ENCODE data around the gene SLC10A2.

SLC10A2 gene

GRCh38 chr13:103055166-103055565 lies 11.1 kb downstream of the SLC10A2 start:
- no peak for DNase-seq (ENCODE audit: low read depth in 2 of 3, low spot score in 2 of 3)

- no peak for DNase-seq (ENCODE audit: low read depth in 2 of 3, low spot score in 2 of 3)
Measured at GRCh38 chr13:103046676-103047075, 19.5 kb downstream of the SLC10A2 start.

- DNase-seq (ENCODE audit: low read depth in 2 of 3, low spot score in 2 of 3): no peak
Measured at GRCh38 chr13:103044056-103044455, 22.2 kb downstream of the SLC10A2 start.

- no peak for DNase-seq (ENCODE audit: low read depth in 2 of 3, low spot score in 2 of 3)
Measured at GRCh38 chr13:103040006-103040405, 26.2 kb downstream of the SLC10A2 start.

GRCh38 chr13:103039183-103039582 lies 27.0 kb downstream of the SLC10A2 start:
- no peak for DNase-seq (ENCODE audit: low read depth in 2 of 3, low spot score in 2 of 3)

GRCh38 chr13:103036268-103036667 lies 29.9 kb downstream of the SLC10A2 start:
- DNase-seq (ENCODE audit: low read depth in 2 of 3, low spot score in 2 of 3): no peak

- no peak for DNase-seq (ENCODE audit: low read depth in 2 of 3, low spot score in 2 of 3)
Measured at GRCh38 chr13:103033999-103034398, 32.2 kb downstream of the SLC10A2 start.

- no peak for DNase-seq (ENCODE audit: low read depth in 2 of 3, low spot score in 2 of 3)
Measured at GRCh38 chr13:103031332-103031873, 34.8 kb downstream of the SLC10A2 start.

GRCh38 chr13:103030776-103031175 lies 35.4 kb downstream of the SLC10A2 start:
- DNase-seq (ENCODE audit: low read depth in 2 of 3, low spot score in 2 of 3): no peak

GRCh38 chr13:103029798-103030197 lies 36.4 kb downstream of the SLC10A2 start:
- no peak for DNase-seq (ENCODE audit: low read depth in 2 of 3, low spot score in 2 of 3)

- no peak for DNase-seq (ENCODE audit: low read depth in 2 of 3, low spot score in 2 of 3)
Measured at GRCh38 chr13:103022336-103022735, 43.9 kb downstream of the SLC10A2 start.

GRCh38 chr13:103018556-103018955 lies 47.7 kb downstream of the SLC10A2 start:
- no peak for DNase-seq (ENCODE audit: low read depth in 2 of 3, low spot score in 2 of 3)

GRCh38 chr13:103012646-103013045 lies 53.6 kb downstream of the SLC10A2 start:
- DNase-seq (ENCODE audit: low read depth in 2 of 3, low spot score in 2 of 3): no peak

- DNase-seq (ENCODE audit: low read depth in 2 of 3, low spot score in 2 of 3): no peak
Measured at GRCh38 chr13:103009051-103009840, 57.0 kb downstream of the SLC10A2 start.

GRCh38 chr13:103007427-103007762 lies 58.8 kb downstream of the SLC10A2 start:
- DNase-seq (ENCODE audit: low read depth in 2 of 3, low spot score in 2 of 3): no peak

GRCh38 chr13:103006641-103007426 lies 59.4 kb downstream of the SLC10A2 start:
- DNase-seq (ENCODE audit: low read depth in 2 of 3, low spot score in 2 of 3): no peak

GRCh38 chr13:103004661-103005345 lies 61.4 kb downstream of the SLC10A2 start:
- no peak for DNase-seq (ENCODE audit: low read depth in 2 of 3, low spot score in 2 of 3)

GRCh38 chr13:103003631-103004030 lies 62.6 kb downstream of the SLC10A2 start:
- DNase-seq (ENCODE audit: low read depth in 2 of 3, low spot score in 2 of 3): no peak

- no peak for DNase-seq (ENCODE audit: low read depth in 2 of 3, low spot score in 2 of 3)
Measured at GRCh38 chr13:103002279-103002678, 63.9 kb downstream of the SLC10A2 start.

GRCh38 chr13:103000157-103000556 lies 66.1 kb downstream of the SLC10A2 start:
- DNase-seq (ENCODE audit: low read depth in 2 of 3, low spot score in 2 of 3): no peak

GRCh38 chr13:102999499-102999898 lies 66.7 kb downstream of the SLC10A2 start:
- no peak for DNase-seq (ENCODE audit: low read depth in 2 of 3, low spot score in 2 of 3)

Data from activated CD8-positive, alpha-beta memory T cell treated with anti-CD3 and anti-CD28 coated beads for 48 hours (primary cell).